GM18867 (cell line): ENCODE measurements around the gene RNU1-4.
"Not testable (repeated sequence)": the region's sequence is repeated elsewhere in the genome, so short reads cannot be mapped to it uniquely, and the experiment has no call there.

Experiments
- ATAC-seq: cut with Tn5 transposase; IDR thresholded peaks from one replicate; pipeline ENCODE4 v1.9.1; 2021; ENCODE audit warnings: mild to moderate bottlenecking, moderate library complexity; ENCODE audit not compliant: unreplicated experiment

The RNU1-4 gene

GRCh38 chr1:16787711-16788110, 47.4 kb downstream of the RNU1-4 start:
- ATAC-seq = not testable (repeated sequence)
